OCI-LY3 (cell line): ENCODE data around the gene ARL8B.

Experiments
- CTCF ChIP-seq: fragments of 200-600, 300-600 bp; sonication (generic); IDR thresholded peaks from 2 replicates; pipeline ENCODE4 v1.5.1; 2014; ENCODE audit warnings: antibody characterized with exemption, low read length, low read depth
- EZH2phosphoT487 ChIP-seq: fragments of 200-600 bp; shearing (Covaris generic); IDR thresholded peaks from 2 replicates; pipeline ENCODE4 v1.6.1; 2018; ENCODE audit warnings: antibody characterized with exemption, mixed run types, low read depth

GRCh38 chr3:5197022-5197421 lies 74.9 kb downstream of the ARL8B start:
- TF ChIP-seq CTCF (no peak), EZH2phosphoT487 (no peak)
